Large intestine (tissue), 3 donors: ENCODE data around the gene TEN1. TPM values are rescaled to one million over a fixed set of nuclear protein-coding genes. Genes with fewer than 3 reads are reported as not detected.
A peak's percentile ranks its signal among the peaks of the same experiment; 100 is the strongest.

Experiments used
- DNase-seq, 2 donors: peaks; one replicate each; pipeline versions ENCODE4 v3.0.0 to v3.0.0-alpha.2; 2013
- H3K27ac ChIP-seq: one replicate; pipeline ENCODE4 v1.5.1; 2013; ENCODE audit warnings: low read length
- H3K27me3 ChIP-seq: 2 replicates; pipeline ENCODE4 v1.6.1; 2013; ENCODE audit warnings: low read length; ENCODE audit not compliant: control insufficient read depth, insufficient read depth
- H3K36me3 ChIP-seq: 2 replicates; pipeline ENCODE4 v1.6.1; 2013; ENCODE audit warnings: low read length; ENCODE audit not compliant: control insufficient read depth, insufficient read depth
- H3K4me1 ChIP-seq: one replicate; pipeline ENCODE4 v1.6.1; 2013; ENCODE audit warnings: low read length; ENCODE audit not compliant: control insufficient read depth, insufficient read depth
- H3K4me3 ChIP-seq: one replicate; pipeline ENCODE4 v1.5.1; 2013; ENCODE audit warnings: low read length
- H3K9me3 ChIP-seq: one replicate; pipeline ENCODE4 v1.6.1; 2013; ENCODE audit warnings: mild to moderate bottlenecking, low read depth, low read length, moderate library complexity; ENCODE audit not compliant: control insufficient read depth
- whole genome bisulfite sequencing: methylation state at CpG from one replicate; pipeline ENCODE4 v1.1.5; 2013; ENCODE audit warnings: low lambda C conversion rate; ENCODE audit not compliant: insufficient coverage; 5-methylcytosine and 5-hydroxymethylcytosine counted together
- polyA plus RNA-seq: library from polyadenylated mRNA; unstranded; fragments of 120-200 nt; gene quantifications from one replicate; pipeline ENCODE4 v1.2.1, GENCODE V29; 2013

Gene TEN1
- polyA plus RNA-seq, 1 donor, result 24.5 TPM

- Histone ChIP-seq H3K4me1 (peaks cover 43% of the 10 kb centered on the region), H3K4me3 (no peak overlapping the region), H3K36me3 (peaks cover 20% of the 10 kb centered on the region), H3K27me3 (no peaks in the 10 kb centered on the region), H3K9me3 (no peaks in the 10 kb centered on the region), H3K27ac (peak overlapping the region; percentile 90)
- no CpG with 5 or more reads among the region's 5 CpGs for WGBS
- peak in 1 of 2 donors; percentile 51 for DNase-seq
Measured at GRCh38 chr17:75994802-75995370, 15.8 kb downstream of the TEN1 start.

GRCh38 chr17:75995385-75995925 lies 16.4 kb downstream of the TEN1 start:
- peaks cover 47% of the 10 kb centered on the region for H3K4me1 ChIP-seq

GRCh38 chr17:75996665-75997590 lies 17.9 kb downstream of the TEN1 start:
- no peak overlapping the region for H3K4me3 ChIP-seq
- peak overlapping the region; percentile 90 for H3K27ac ChIP-seq
- H3K9me3 ChIP-seq, result peaks cover 2% of the 10 kb centered on the region
- DNase-seq, result peak; percentile 90 to 95
- 0% methylated on average over 2 of the region's 18 CpGs for WGBS
- H3K4me1 ChIP-seq, result peaks cover 54% of the 10 kb centered on the region
- no peaks in the 10 kb centered on the region for H3K27me3 ChIP-seq
- peaks cover 21% of the 10 kb centered on the region for H3K36me3 ChIP-seq

More at GRCh38 chr17:75995385-75995925, 16.4 kb downstream of the TEN1 start:
- WGBS, result no CpG with 5 or more reads among the region's 7 CpGs
- peak in 1 of 2 donors; percentile 51 for DNase-seq
- Histone ChIP-seq H3K27me3 (no peaks in the 10 kb centered on the region), H3K27ac (peak overlapping the region; percentile 90), H3K36me3 (peaks cover 23% of the 10 kb centered on the region), H3K9me3 (no peaks in the 10 kb centered on the region), H3K4me3 (no peak overlapping the region)

- Histone ChIP-seq H3K4me3 (no peak overlapping the region), H3K36me3 (peaks cover 22% of the 10 kb centered on the region), H3K9me3 (peaks cover 2% of the 10 kb centered on the region), H3K27ac (peak overlapping the region; percentile 90), H3K4me1 (peaks cover 61% of the 10 kb centered on the region), H3K27me3 (no peaks in the 10 kb centered on the region)
- WGBS, result no CpG with 5 or more reads among the region's 9 CpGs
- peak in 1 of 2 donors; percentile 61 for DNase-seq
Measured at GRCh38 chr17:75998327-75998795, 19.3 kb downstream of the TEN1 start.

- peaks cover 68% of the 10 kb centered on the region for H3K4me1 ChIP-seq
- H3K27me3 ChIP-seq, result no peaks in the 10 kb centered on the region
- peak in 1 of 2 donors; percentile 48 for DNase-seq
- peaks cover 2% of the 10 kb centered on the region for H3K9me3 ChIP-seq
- no peak overlapping the region for H3K4me3 ChIP-seq
- H3K36me3 ChIP-seq, result peaks cover 35% of the 10 kb centered on the region
- H3K27ac ChIP-seq, result no peak overlapping the region
- WGBS, result 100% methylated on average over 1 of the region's 31 CpGs
Measured at GRCh38 chr17:76000016-76000754, 21.1 kb downstream of the TEN1 start.

GRCh38 chr17:76000755-76001521 lies 21.9 kb downstream of the TEN1 start, which contains the start of gene CDK3:
CDK3 (plus strand) TSS chr17:76000855; CDS start chr17:76001426, 571 bp downstream.
- Histone ChIP-seq H3K4me1 (peaks cover 61% of the 10 kb centered on the region), H3K9me3 (peaks cover 2% of the 10 kb centered on the region), H3K4me3 (no peak within 1 kb of the TSS), H3K27me3 (no peaks in the 10 kb centered on the region), H3K36me3 (peaks cover 42% of the 10 kb centered on the region), H3K27ac (no peak within 1 kb of the TSS)
- no CpG with 5 or more reads among the region's 21 CpGs for WGBS
- DNase-seq, result no peak

- Histone ChIP-seq H3K9me3 (peaks cover 2% of the 10 kb centered on the region), H3K27me3 (no peaks in the 10 kb centered on the region), H3K27ac (no peak overlapping the region), H3K4me1 (peaks cover 50% of the 10 kb centered on the region), H3K36me3 (peaks cover 54% of the 10 kb centered on the region), H3K4me3 (no peak overlapping the region)
- no peak for DNase-seq
- no CpG with 5 or more reads among the region's 12 CpGs for WGBS
Measured at GRCh38 chr17:76002100-76002499, 23.1 kb downstream of the TEN1 start.

GRCh38 chr17:76003915-76004314 lies 24.9 kb downstream of the TEN1 start:
- no CpG with 5 or more reads among the region's 6 CpGs for WGBS

GRCh38 chr17:76004750-76005262 lies 25.8 kb downstream of the TEN1 start:
- DNase-seq, result no peak
- peaks cover 71% of the 10 kb centered on the region for H3K36me3 ChIP-seq
- no peaks in the 10 kb centered on the region for H3K27me3 ChIP-seq
- H3K9me3 ChIP-seq, result peaks cover 22% of the 10 kb centered on the region
- no CpG with 5 or more reads among the region's 8 CpGs for WGBS
- H3K27ac ChIP-seq, result no peak overlapping the region
- H3K4me1 ChIP-seq, result peaks cover 28% of the 10 kb centered on the region
- no peak overlapping the region for H3K4me3 ChIP-seq

More at GRCh38 chr17:76003915-76004314, 24.9 kb downstream of the TEN1 start:
- H3K36me3 ChIP-seq, result peaks cover 64% of the 10 kb centered on the region
- no peaks in the 10 kb centered on the region for H3K27me3 ChIP-seq
- peaks cover 32% of the 10 kb centered on the region for H3K4me1 ChIP-seq
- H3K27ac ChIP-seq, result peak overlapping the region; percentile 78
- DNase-seq, result no peak
- no peak overlapping the region for H3K4me3 ChIP-seq
- H3K9me3 ChIP-seq, result peaks cover 13% of the 10 kb centered on the region
